Neuron (in vitro differentiated cells): ENCODE measurements around the gene FCGR3A.
"Not testable (repeated sequence)": the region's sequence is repeated elsewhere in the genome, so short reads cannot be mapped to it uniquely, and the experiment has no call there.

Experiments used
- H2AFZ ChIP-seq: one replicate; pipeline ENCODE4 v1.6.1; 2013; ENCODE audit warnings: low read depth, mild to moderate bottlenecking, inconsistent platforms, low read length, moderate library complexity
- H3K27me3 ChIP-seq: one replicate; pipeline ENCODE4 v1.6.1; 2013; ENCODE audit warnings: low read length; ENCODE audit not compliant: insufficient read depth
- H3K36me3 ChIP-seq: one replicate; pipeline ENCODE4 v1.6.1; 2013; ENCODE audit warnings: low read length; ENCODE audit not compliant: insufficient read depth
- H3K4me1 ChIP-seq: one replicate; pipeline ENCODE4 v1.6.1; 2013; ENCODE audit warnings: low read length; ENCODE audit not compliant: insufficient read depth
- H3K4me3 ChIP-seq: 2 replicates; pipeline ENCODE4 v1.5.1; 2013; ENCODE audit warnings: mild to moderate bottlenecking, low read length, moderate library complexity
- H3K9me3 ChIP-seq: one replicate; pipeline ENCODE4 v1.6.1; 2013; ENCODE audit warnings: low read length

Gene FCGR3A

GRCh38 chr1:161576676-161577075 is 27.1 kb upstream of the FCGR3A start:
- not testable (repeated sequence) for H3K9me3 ChIP-seq, H2AFZ ChIP-seq, H3K4me3 ChIP-seq, H3K4me1 ChIP-seq, H3K36me3 ChIP-seq, H3K27me3 ChIP-seq

GRCh38 chr1:161571703-161572102 is 22.1 kb upstream of the FCGR3A start:
- not testable (repeated sequence) for H3K27me3 ChIP-seq, H3K9me3 ChIP-seq, H3K4me1 ChIP-seq, H3K4me3 ChIP-seq, H3K36me3 ChIP-seq, H2AFZ ChIP-seq

- H3K36me3 ChIP-seq, H3K4me3 ChIP-seq, H3K27me3 ChIP-seq, H3K4me1 ChIP-seq, H3K9me3 ChIP-seq, H2AFZ ChIP-seq: not testable (repeated sequence)
Observed at GRCh38 chr1:161566602-161566960, 17.0 kb upstream of the FCGR3A start.

GRCh38 chr1:161563522-161563921 is 13.9 kb upstream of the FCGR3A start:
- not testable (repeated sequence) for H3K9me3 ChIP-seq, H3K4me1 ChIP-seq, H2AFZ ChIP-seq, H3K4me3 ChIP-seq, H3K27me3 ChIP-seq, H3K36me3 ChIP-seq

GRCh38 chr1:161562441-161562840 is 12.8 kb upstream of the FCGR3A start:
- H3K27me3 ChIP-seq = not testable (repeated sequence)

GRCh38 chr1:161560960-161561715 is 11.5 kb upstream of the FCGR3A start:
- H3K9me3 ChIP-seq, H3K4me3 ChIP-seq, H3K36me3 ChIP-seq, H3K4me1 ChIP-seq, H2AFZ ChIP-seq, H3K27me3 ChIP-seq: not testable (repeated sequence)

More at GRCh38 chr1:161562441-161562840, 12.8 kb upstream of the FCGR3A start:
- not testable (repeated sequence) for H2AFZ ChIP-seq, H3K4me1 ChIP-seq, H3K4me3 ChIP-seq, H3K36me3 ChIP-seq, H3K9me3 ChIP-seq

- not testable (repeated sequence) for H3K9me3 ChIP-seq, H2AFZ ChIP-seq, H3K4me3 ChIP-seq, H3K36me3 ChIP-seq, H3K4me1 ChIP-seq, H3K27me3 ChIP-seq
Observed at GRCh38 chr1:161557506-161558450, 8.2 kb upstream of the FCGR3A start.

GRCh38 chr1:161556990-161557389 is 7.4 kb upstream of the FCGR3A start:
- H2AFZ ChIP-seq, H3K4me1 ChIP-seq, H3K4me3 ChIP-seq, H3K27me3 ChIP-seq, H3K9me3 ChIP-seq, H3K36me3 ChIP-seq: not testable (repeated sequence)

GRCh38 chr1:161556143-161556542 is 6.5 kb upstream of the FCGR3A start:
- H3K4me1 ChIP-seq, H3K36me3 ChIP-seq, H3K4me3 ChIP-seq, H2AFZ ChIP-seq, H3K9me3 ChIP-seq, H3K27me3 ChIP-seq: not testable (repeated sequence)

- H3K4me1 ChIP-seq, H3K27me3 ChIP-seq, H3K36me3 ChIP-seq, H2AFZ ChIP-seq, H3K4me3 ChIP-seq, H3K9me3 ChIP-seq: not testable (repeated sequence)
Observed at GRCh38 chr1:161554815-161555417, 5.3 kb upstream of the FCGR3A start.

GRCh38 chr1:161554340-161554739 is 4.7 kb upstream of the FCGR3A start:
- H3K4me3 ChIP-seq, H3K9me3 ChIP-seq, H2AFZ ChIP-seq, H3K36me3 ChIP-seq, H3K27me3 ChIP-seq, H3K4me1 ChIP-seq: not testable (repeated sequence)

GRCh38 chr1:161553631-161554030 is 4.0 kb upstream of the FCGR3A start:
- not testable (repeated sequence) for H3K4me1 ChIP-seq, H3K27me3 ChIP-seq, H3K36me3 ChIP-seq, H3K4me3 ChIP-seq, H3K9me3 ChIP-seq, H2AFZ ChIP-seq

- H3K27me3 ChIP-seq, H3K4me1 ChIP-seq, H2AFZ ChIP-seq, H3K9me3 ChIP-seq, H3K36me3 ChIP-seq, H3K4me3 ChIP-seq: not testable (repeated sequence)
Observed at GRCh38 chr1:161550942-161551341, 1.3 kb upstream of the FCGR3A start.
